ENCODE data around the gene PPFIA4.

PPFIA4 gene

GRCh38 chr1:203040513-203041275 is 14.4 kb downstream of the PPFIA4 start:
- DNase-seq (ENCODE audit: extremely low spot score) = no peak
- CTCF ChIA-PET = interaction anchor here (0.5 to 3.4 kb wide), 26 partner anchors 8 to 489 kb away, joined by 3 to 58 read pairs (median 4); partner anchors contain the start of genes ADORA1, PPFIA4 and TMEM183A
- POLR2A ChIA-PET = interaction anchor here (0.6 to 1.7 kb wide), 3 partner anchors 11 to 33 kb away, joined by 3 to 5 read pairs (median 5); partner anchors contain the start of genes PPFIA4 and TMEM183A
- no peak for TF ChIP-seq CTBP1 (IDR thresholded peaks at IDR 0.05; ENCODE audit: borderline replicate concordance)
- TF ChIP-seq TARDBP (IDR thresholded peaks at IDR 0.05) = no peak
- no peak for TF ChIP-seq BHLHE40 (IDR thresholded peaks at IDR 0.05; ENCODE audit: borderline replicate concordance)
- TF ChIP-seq FOXM1 (IDR thresholded peaks at IDR 0.05; ENCODE audit: borderline replicate concordance) = no peak
- TF ChIP-seq L3MBTL2 (conservative IDR thresholded peaks at IDR 0.05) = no peak
- no peak for TF ChIP-seq PKNOX1 (IDR thresholded peaks at IDR 0.05)
- no peak for TF ChIP-seq SP1 (IDR thresholded peaks at IDR 0.05)
- TF ChIP-seq FOXA1 (IDR thresholded peaks at IDR 0.05) = no peak
- TF ChIP-seq LEF1 (IDR thresholded peaks at IDR 0.05; ENCODE audit: borderline replicate concordance) = no peak
- TF ChIP-seq ARNT (IDR thresholded peaks at IDR 0.05) = no peak
- no peak for TF ChIP-seq NFRKB (IDR thresholded peaks at IDR 0.05)
- no peak for TF ChIP-seq ELF4 (IDR thresholded peaks at IDR 0.05)
- no peak for TF ChIP-seq FOXK2 (IDR thresholded peaks at IDR 0.05)
- TF ChIP-seq ZNF384 (IDR thresholded peaks at IDR 0.05) = no peak
- no peak for TF ChIP-seq SUZ12 (IDR thresholded peaks at IDR 0.05)
- TF ChIP-seq HDGF (IDR thresholded peaks at IDR 0.05; ENCODE audit: borderline replicate concordance) = no peak

GRCh38 chr1:203041351-203041932 is 15.2 kb downstream of the PPFIA4 start:
- CTCF ChIA-PET = interaction anchor here (0.6 to 3.4 kb wide), 7 partner anchors 21 to 227 kb away, joined by 3 to 58 read pairs (median 15); partner anchors contain the start of gene ADORA1
- TF ChIP-seq BHLHE40 (IDR thresholded peaks at IDR 0.05; ENCODE audit: borderline replicate concordance) = no peak
- TF ChIP-seq TARDBP (IDR thresholded peaks at IDR 0.05) = no peak
- no peak for TF ChIP-seq SUZ12 (IDR thresholded peaks at IDR 0.05)
- TF ChIP-seq FOXA1 (IDR thresholded peaks at IDR 0.05) = no peak
- no peak for TF ChIP-seq SP1 (IDR thresholded peaks at IDR 0.05)
- TF ChIP-seq ZNF384 (IDR thresholded peaks at IDR 0.05) = no peak
- no peak for TF ChIP-seq NFRKB (IDR thresholded peaks at IDR 0.05)
- TF ChIP-seq FOXM1 (IDR thresholded peaks at IDR 0.05; ENCODE audit: borderline replicate concordance) = no peak
- no peak for TF ChIP-seq LEF1 (IDR thresholded peaks at IDR 0.05; ENCODE audit: borderline replicate concordance)
- TF ChIP-seq ARNT (IDR thresholded peaks at IDR 0.05) = no peak
- no peak for TF ChIP-seq FOXK2 (IDR thresholded peaks at IDR 0.05)
- no peak for DNase-seq (ENCODE audit: extremely low spot score)
- POLR2A ChIA-PET = no interaction called here

GRCh38 chr1:203043830-203044545 is 17.7 kb downstream of the PPFIA4 start:
- TF ChIP-seq LEF1 (IDR thresholded peaks at IDR 0.05; ENCODE audit: borderline replicate concordance) (no peak), CTBP1 (IDR thresholded peaks at IDR 0.05; ENCODE audit: borderline replicate concordance) (no peak), HDGF (IDR thresholded peaks at IDR 0.05; ENCODE audit: borderline replicate concordance) (no peak), ARNT (IDR thresholded peaks at IDR 0.05) (no peak), ZNF384 (IDR thresholded peaks at IDR 0.05) (no peak), NFRKB (IDR thresholded peaks at IDR 0.05) (no peak), FOXK2 (IDR thresholded peaks at IDR 0.05) (no peak), PKNOX1 (IDR thresholded peaks at IDR 0.05) (no peak), FOXM1 (IDR thresholded peaks at IDR 0.05; ENCODE audit: borderline replicate concordance) (no peak), ELF4 (IDR thresholded peaks at IDR 0.05) (no peak), L3MBTL2 (conservative IDR thresholded peaks at IDR 0.05) (no peak), SUZ12 (IDR thresholded peaks at IDR 0.05) (no peak), FOXA1 (IDR thresholded peaks at IDR 0.05) (no peak), BHLHE40 (IDR thresholded peaks at IDR 0.05; ENCODE audit: borderline replicate concordance) (no peak), SP1 (IDR thresholded peaks at IDR 0.05) (no peak), TARDBP (IDR thresholded peaks at IDR 0.05) (no peak)
- DNase-seq (ENCODE audit: extremely low spot score) = no peak
- ChIA-PET CTCF (interaction anchor here (0.5 kb wide), 1 partner anchor 172 kb away, joined by 3 read pairs; no protein-coding TSS in a partner anchor), POLR2A (no interaction called here)

GRCh38 chr1:203044546-203045250 is 18.4 kb downstream of the PPFIA4 start:
- ChIA-PET POLR2A (no interaction called here), CTCF (interaction anchor here (0.5 kb wide), 1 partner anchor 172 kb away, joined by 3 read pairs; no protein-coding TSS in a partner anchor)
- TF ChIP-seq PKNOX1 (IDR thresholded peaks at IDR 0.05) (no peak), TARDBP (IDR thresholded peaks at IDR 0.05) (no peak), FOXM1 (IDR thresholded peaks at IDR 0.05; ENCODE audit: borderline replicate concordance) (no peak), CTBP1 (IDR thresholded peaks at IDR 0.05; ENCODE audit: borderline replicate concordance) (no peak), ARNT (IDR thresholded peaks at IDR 0.05) (no peak), ELF4 (IDR thresholded peaks at IDR 0.05) (no peak), FOXA1 (IDR thresholded peaks at IDR 0.05) (no peak), SP1 (IDR thresholded peaks at IDR 0.05) (no peak), SUZ12 (IDR thresholded peaks at IDR 0.05) (no peak), ZNF384 (IDR thresholded peaks at IDR 0.05) (no peak), FOXK2 (IDR thresholded peaks at IDR 0.05) (no peak), LEF1 (IDR thresholded peaks at IDR 0.05; ENCODE audit: borderline replicate concordance) (no peak), HDGF (IDR thresholded peaks at IDR 0.05; ENCODE audit: borderline replicate concordance) (no peak), NFRKB (IDR thresholded peaks at IDR 0.05) (no peak), BHLHE40 (IDR thresholded peaks at IDR 0.05; ENCODE audit: borderline replicate concordance) (no peak), L3MBTL2 (conservative IDR thresholded peaks at IDR 0.05) (no peak)
- no peak for DNase-seq (ENCODE audit: extremely low spot score)
